HepG2 (cell line): ENCODE measurements around the gene IQSEC1. TPM values are rescaled to one million over a fixed set of nuclear protein-coding genes. Genes with fewer than 3 reads are reported as not detected.

Experiments used
- CHCHD3 ChIP-seq: sonication (generic); formaldehyde crosslinking; IDR thresholded peaks from 2 replicates; pipeline ENCODE4 v1.8.0; 2022; ENCODE audit warnings: mild to moderate bottlenecking, missing genetic modification reagents, moderate library complexity
- CHD4 ChIP-seq: fragments of 200-600 bp; sonication (generic); IDR thresholded peaks from 2 replicates; pipeline ENCODE4 v1.7.0; 2017; ENCODE audit warnings: mild to moderate bottlenecking, low read length, borderline replicate concordance
- HNRNPL ChIP-seq: fragments of 200-400 bp; formaldehyde crosslinking; IDR thresholded peaks from 2 replicates; pipeline ENCODE4 v1.6.1; 2017; ENCODE audit warnings: mild to moderate bottlenecking, low read depth, low read length
- JARID2 ChIP-seq: sonication (generic); formaldehyde crosslinking; IDR thresholded peaks from 2 replicates; pipeline ENCODE4 v1.8.1; 2023; ENCODE audit warnings: missing genetic modification reagents, inconsistent platforms; ENCODE audit not compliant: insufficient replicate concordance
- MAFF ChIP-seq: IDR thresholded peaks from 2 replicates; pipeline ENCODE4 v1.6.1; 2011; ENCODE audit warnings: low read depth, low read length, improper control_type of control experiment
- MEIS1 ChIP-seq: sonication (generic); formaldehyde crosslinking; IDR thresholded peaks from 2 replicates; pipeline ENCODE4 v1.9.0; 2021; ENCODE audit warnings: mild to moderate bottlenecking, missing genetic modification reagents, moderate library complexity, borderline replicate concordance
- MIER3 ChIP-seq: IDR thresholded peaks from 2 replicates; pipeline ENCODE4 v1.6.1; 2016; ENCODE audit warnings: missing compliant biosample characterization, borderline replicate concordance
- PHF8 ChIP-seq: sonication (generic); formaldehyde crosslinking; IDR thresholded peaks from 2 replicates; pipeline ENCODE4 v1.5.0; 2020; ENCODE audit warnings: missing genetic modification reagents
- RAD21 ChIP-seq: fragments of 450-650 bp; formaldehyde crosslinking; IDR thresholded peaks from 2 replicates; pipeline ENCODE4 v1.5.0; 2020; ENCODE audit warnings: mild to moderate bottlenecking
- SRSF1 ChIP-seq: fragments of 200-400 bp; formaldehyde crosslinking; optimal IDR thresholded peaks from 2 replicates; pipeline ENCODE3; 2017; ENCODE audit warnings: mild to moderate bottlenecking, low read depth, low read length, moderate library complexity
- XRCC5 ChIP-seq: fragments of 200-400 bp; formaldehyde crosslinking; optimal IDR thresholded peaks from 2 replicates; pipeline ENCODE3; 2017; ENCODE audit warnings: mild to moderate bottlenecking, low read length
- ZBTB3 ChIP-seq: sonication (generic); formaldehyde crosslinking; IDR thresholded peaks from 2 replicates; pipeline ENCODE4 v1.4.0; 2020; ENCODE audit warnings: low read depth, mild to moderate bottlenecking, moderate library complexity, missing genetic modification reagents, borderline replicate concordance
- ZNF264 ChIP-seq: sonication (generic); formaldehyde crosslinking; IDR thresholded peaks from 2 replicates; pipeline ENCODE4 v1.4.0; 2020; ENCODE audit warnings: missing genetic modification reagents
- ZNF350 ChIP-seq: sonication (generic); formaldehyde crosslinking; IDR thresholded peaks from 2 replicates; pipeline ENCODE4 v1.4.0; 2020; ENCODE audit warnings: mild to moderate bottlenecking, low read depth, missing genetic modification reagents, borderline replicate concordance
- ZNF432 ChIP-seq: sonication (generic); formaldehyde crosslinking; IDR thresholded peaks from 2 replicates; pipeline ENCODE4 v1.5.0; 2020; ENCODE audit warnings: missing genetic modification reagents, mild to moderate bottlenecking, borderline replicate concordance
- ZNF629 ChIP-seq: sonication (generic); formaldehyde crosslinking; conservative IDR thresholded peaks from 2 replicates; pipeline ENCODE4 v1.5.0; 2020; ENCODE audit warnings: missing genetic modification reagents
- ZNF75D ChIP-seq: sonication (generic); formaldehyde crosslinking; IDR thresholded peaks from 2 replicates; pipeline ENCODE4 v1.8.1; 2023; ENCODE audit warnings: missing genetic modification reagents, mild to moderate bottlenecking, borderline replicate concordance
- ZNF772 ChIP-seq: sonication (generic); formaldehyde crosslinking; IDR thresholded peaks from 2 replicates; pipeline ENCODE4 v1.5.0; 2020; ENCODE audit warnings: mild to moderate bottlenecking, missing genetic modification reagents
- ZNF850 ChIP-seq: sonication (generic); formaldehyde crosslinking; conservative IDR thresholded peaks from 2 replicates; pipeline ENCODE4 v1.9.0; 2021; ENCODE audit warnings: mild to moderate bottlenecking, missing genetic modification reagents
- ZSCAN20 ChIP-seq: sonication (generic); formaldehyde crosslinking; IDR thresholded peaks from 2 replicates; pipeline ENCODE4 v1.4.0; 2020; ENCODE audit warnings: missing genetic modification reagents, mild to moderate bottlenecking, borderline replicate concordance
- polyA plus RNA-seq, 8 experiments: library from polyadenylated mRNA; depleted of rRNA in 3 of 8; stranded (reverse) in 7 of 8; unstranded in 1 of 8; fragments of >200 nt; fragmentation: Illumina TruSeq in 4 of 8; extraction: Trizol in 4 of 8; gene quantifications; 2 replicates each; pipeline versions ENCODE4 v1.2.1 to v1.2.3, GENCODE V29; 2011 to 2016; ENCODE audit warnings: low read depth in 4 of 8, missing spikeins in 1 of 8, mixed read lengths in 1 of 8; ENCODE audit not compliant: insufficient read depth in 1 of 8
- total RNA-seq, 5 experiments: library from RNA; depleted of rRNA; stranded (reverse); fragments of >200 nt; fragmentation: Illumina TruSeq; extraction: Trizol; gene quantifications; 2 replicates each; pipeline ENCODE4 v1.2.3, GENCODE V29; 2016; ENCODE audit warnings: low read depth in 1 of 5
- TF ChIP-seq, protein P1 (sequence below): sonication (generic); formaldehyde crosslinking; IDR thresholded peaks from 2 replicates; pipeline ENCODE4 v1.4.0; 2020; ENCODE audit warnings: missing genetic modification reagents
- TF ChIP-seq, protein P2 (sequence below): sonication (generic); formaldehyde crosslinking; IDR thresholded peaks from 2 replicates; pipeline ENCODE4 v1.9.0; 2021; ENCODE audit warnings: missing genetic modification reagents, borderline replicate concordance
- TF ChIP-seq, protein P3 (sequence below): sonication (generic); formaldehyde crosslinking; IDR thresholded peaks from 2 replicates; pipeline ENCODE4 v1.4.0; 2020; ENCODE audit warnings: missing genetic modification reagents

The IQSEC1 gene
- total and polyA plus RNA-seq, 2 of the 13 experiments (the other 11 are each of a cell fraction or from before 2014, with no cell fraction given): 17.4 to 20.2 TPM

DNA sequence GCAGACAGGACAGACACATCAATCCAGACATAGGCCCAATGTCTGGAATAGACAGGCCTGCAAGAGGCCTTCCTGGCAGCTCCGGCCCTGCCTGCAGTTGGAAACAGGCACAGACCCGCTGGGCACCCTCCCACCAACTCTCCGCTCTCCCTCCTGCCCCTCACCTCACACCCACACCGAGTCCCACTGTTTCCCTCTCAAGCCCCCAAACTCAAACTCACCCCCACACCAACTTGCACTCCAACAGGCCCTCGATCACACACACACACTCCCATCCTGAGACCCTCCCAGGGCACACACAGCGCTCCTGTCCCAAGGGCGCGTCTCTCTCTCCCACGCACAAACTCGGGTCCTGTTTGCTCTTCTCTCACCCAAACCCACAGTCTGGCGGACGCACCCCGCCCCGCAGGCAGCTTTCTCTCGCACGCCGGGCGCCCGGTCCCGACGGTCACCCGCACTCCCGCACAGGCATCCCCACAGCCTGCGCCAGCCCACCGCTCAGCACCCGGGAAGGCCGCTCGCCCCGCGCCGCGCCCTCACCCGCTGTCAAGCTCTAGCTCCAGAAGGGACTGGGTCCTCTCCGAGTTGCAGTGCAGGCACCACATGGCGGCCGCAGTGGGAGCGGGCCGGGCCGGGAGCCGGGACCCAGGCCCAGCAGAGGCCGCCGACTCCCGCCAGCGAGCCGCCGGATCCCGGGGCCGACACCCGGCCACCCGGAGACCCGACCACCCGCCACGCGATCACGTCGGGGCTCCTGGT lies 106.2 kb downstream of the IQSEC1 start (continued):
- TF ChIP-seq, protein P1, sequence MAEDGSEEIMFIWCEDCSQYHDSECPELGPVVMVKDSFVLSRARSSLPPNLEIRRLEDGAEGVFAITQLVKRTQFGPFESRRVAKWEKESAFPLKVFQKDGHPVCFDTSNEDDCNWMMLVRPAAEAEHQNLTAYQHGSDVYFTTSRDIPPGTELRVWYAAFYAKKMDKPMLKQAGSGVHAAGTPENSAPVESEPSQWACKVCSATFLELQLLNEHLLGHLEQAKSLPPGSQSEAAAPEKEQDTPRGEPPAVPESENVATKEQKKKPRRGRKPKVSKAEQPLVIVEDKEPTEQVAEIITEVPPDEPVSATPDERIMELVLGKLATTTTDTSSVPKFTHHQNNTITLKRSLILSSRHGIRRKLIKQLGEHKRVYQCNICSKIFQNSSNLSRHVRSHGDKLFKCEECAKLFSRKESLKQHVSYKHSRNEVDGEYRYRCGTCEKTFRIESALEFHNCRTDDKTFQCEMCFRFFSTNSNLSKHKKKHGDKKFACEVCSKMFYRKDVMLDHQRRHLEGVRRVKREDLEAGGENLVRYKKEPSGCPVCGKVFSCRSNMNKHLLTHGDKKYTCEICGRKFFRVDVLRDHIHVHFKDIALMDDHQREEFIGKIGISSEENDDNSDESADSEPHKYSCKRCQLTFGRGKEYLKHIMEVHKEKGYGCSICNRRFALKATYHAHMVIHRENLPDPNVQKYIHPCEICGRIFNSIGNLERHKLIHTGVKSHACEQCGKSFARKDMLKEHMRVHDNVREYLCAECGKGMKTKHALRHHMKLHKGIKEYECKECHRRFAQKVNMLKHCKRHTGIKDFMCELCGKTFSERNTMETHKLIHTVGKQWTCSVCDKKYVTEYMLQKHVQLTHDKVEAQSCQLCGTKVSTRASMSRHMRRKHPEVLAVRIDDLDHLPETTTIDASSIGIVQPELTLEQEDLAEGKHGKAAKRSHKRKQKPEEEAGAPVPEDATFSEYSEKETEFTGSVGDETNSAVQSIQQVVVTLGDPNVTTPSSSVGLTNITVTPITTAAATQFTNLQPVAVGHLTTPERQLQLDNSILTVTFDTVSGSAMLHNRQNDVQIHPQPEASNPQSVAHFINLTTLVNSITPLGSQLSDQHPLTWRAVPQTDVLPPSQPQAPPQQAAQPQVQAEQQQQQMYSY (CRISPR knock-in tag): 0 out of 2 replicates have a peak, but pooled peaks have one; percentile 10
- TF ChIP-seq ZSCAN20 (CRISPR knock-in tag) (no peak; the same call in 1 of the 2 replicates), MIER3 (CRISPR knock-in tag) (no peak), ZBTB3 (CRISPR knock-in tag) (0 out of 2 replicates have a peak, but pooled peaks have one; percentile 4), MAFF (no peak), RAD21 (CRISPR knock-in tag) (peak; percentile 71), SRSF1 (no peak), HNRNPL (no peak), CHCHD3 (CRISPR knock-in tag) (0 out of 2 replicates have a peak, but pooled peaks have one; percentile 57), ZNF350 (peak; percentile 20; the same call in 1 of the 2 replicates), MEIS1 (CRISPR knock-in tag) (no peak), PHF8 (CRISPR knock-in tag) (peak; percentile 12), ZNF772 (CRISPR knock-in tag) (no peak), ZNF629 (CRISPR knock-in tag) (no peak), CHD4 (no peak), XRCC5 (peak; percentile 16), JARID2 (CRISPR knock-in tag) (no peak), ZNF850 (no peak), ZNF264 (CRISPR knock-in tag) (no peak), ZNF75D (CRISPR knock-in tag) (no peak), ZNF432 (CRISPR knock-in tag) (no peak)
- TF ChIP-seq, protein P2, sequence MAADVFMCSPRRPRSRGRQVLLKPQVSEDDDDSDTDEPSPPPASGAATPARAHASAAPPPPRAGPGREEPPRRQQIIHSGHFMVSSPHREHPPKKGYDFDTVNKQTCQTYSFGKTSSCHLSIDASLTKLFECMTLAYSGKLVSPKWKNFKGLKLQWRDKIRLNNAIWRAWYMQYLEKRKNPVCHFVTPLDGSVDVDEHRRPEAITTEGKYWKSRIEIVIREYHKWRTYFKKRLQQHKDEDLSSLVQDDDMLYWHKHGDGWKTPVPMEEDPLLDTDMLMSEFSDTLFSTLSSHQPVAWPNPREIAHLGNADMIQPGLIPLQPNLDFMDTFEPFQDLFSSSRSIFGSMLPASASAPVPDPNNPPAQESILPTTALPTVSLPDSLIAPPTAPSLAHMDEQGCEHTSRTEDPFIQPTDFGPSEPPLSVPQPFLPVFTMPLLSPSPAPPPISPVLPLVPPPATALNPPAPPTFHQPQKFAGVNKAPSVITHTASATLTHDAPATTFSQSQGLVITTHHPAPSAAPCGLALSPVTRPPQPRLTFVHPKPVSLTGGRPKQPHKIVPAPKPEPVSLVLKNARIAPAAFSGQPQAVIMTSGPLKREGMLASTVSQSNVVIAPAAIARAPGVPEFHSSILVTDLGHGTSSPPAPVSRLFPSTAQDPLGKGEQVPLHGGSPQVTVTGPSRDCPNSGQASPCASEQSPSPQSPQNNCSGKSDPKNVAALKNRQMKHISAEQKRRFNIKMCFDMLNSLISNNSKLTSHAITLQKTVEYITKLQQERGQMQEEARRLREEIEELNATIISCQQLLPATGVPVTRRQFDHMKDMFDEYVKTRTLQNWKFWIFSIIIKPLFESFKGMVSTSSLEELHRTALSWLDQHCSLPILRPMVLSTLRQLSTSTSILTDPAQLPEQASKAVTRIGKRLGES (CRISPR knock-in tag): no peak
- TF ChIP-seq, protein P3, sequence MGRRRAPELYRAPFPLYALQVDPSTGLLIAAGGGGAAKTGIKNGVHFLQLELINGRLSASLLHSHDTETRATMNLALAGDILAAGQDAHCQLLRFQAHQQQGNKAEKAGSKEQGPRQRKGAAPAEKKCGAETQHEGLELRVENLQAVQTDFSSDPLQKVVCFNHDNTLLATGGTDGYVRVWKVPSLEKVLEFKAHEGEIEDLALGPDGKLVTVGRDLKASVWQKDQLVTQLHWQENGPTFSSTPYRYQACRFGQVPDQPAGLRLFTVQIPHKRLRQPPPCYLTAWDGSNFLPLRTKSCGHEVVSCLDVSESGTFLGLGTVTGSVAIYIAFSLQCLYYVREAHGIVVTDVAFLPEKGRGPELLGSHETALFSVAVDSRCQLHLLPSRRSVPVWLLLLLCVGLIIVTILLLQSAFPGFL (CRISPR knock-in tag): no peak
